NCI-H2171 treated with DMSO at 0.1 percent for 48 hours (cell line): ENCODE data around the gene TAF7L.

Source experiments
- DNase-seq: peaks from one replicate; lab custom pipeline; 2025; lab: John Stamatoyannopoulos, UW

TAF7L gene

GRCh38 chrX:101223226-101223625 is 67.9 kb downstream of the TAF7L start:
- DNase-seq = no peak

- DNase-seq = no peak
These were observed 70.4 kb downstream of the TAF7L start for GRCh38 chrX:101220662-101221260.

DNA sequence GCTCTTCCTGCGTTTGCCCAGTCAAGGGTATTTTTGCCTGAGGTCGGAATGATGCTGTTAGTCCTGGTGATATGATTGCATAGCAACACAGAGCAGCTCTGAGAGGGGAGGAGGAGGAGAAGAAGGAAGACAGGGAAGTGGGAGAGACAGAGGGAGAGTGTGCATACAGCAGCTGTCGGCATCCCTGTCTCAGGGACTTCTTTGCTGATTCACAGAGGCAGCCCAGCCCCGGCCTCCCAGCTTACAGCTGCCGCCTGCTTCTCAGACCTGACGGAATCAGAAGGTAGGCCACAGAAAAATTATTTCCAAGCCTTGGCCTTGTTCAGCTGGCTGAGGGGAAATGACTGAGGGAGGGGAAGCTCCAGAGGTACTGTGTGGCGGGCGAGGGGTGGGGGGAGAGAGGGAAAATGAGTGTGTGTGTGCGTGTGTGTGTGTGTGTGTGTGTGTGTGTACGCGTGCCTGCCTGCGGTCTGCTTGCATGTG is 71.2 kb downstream of the TAF7L start:
- DNase-seq = no peak

DNA sequence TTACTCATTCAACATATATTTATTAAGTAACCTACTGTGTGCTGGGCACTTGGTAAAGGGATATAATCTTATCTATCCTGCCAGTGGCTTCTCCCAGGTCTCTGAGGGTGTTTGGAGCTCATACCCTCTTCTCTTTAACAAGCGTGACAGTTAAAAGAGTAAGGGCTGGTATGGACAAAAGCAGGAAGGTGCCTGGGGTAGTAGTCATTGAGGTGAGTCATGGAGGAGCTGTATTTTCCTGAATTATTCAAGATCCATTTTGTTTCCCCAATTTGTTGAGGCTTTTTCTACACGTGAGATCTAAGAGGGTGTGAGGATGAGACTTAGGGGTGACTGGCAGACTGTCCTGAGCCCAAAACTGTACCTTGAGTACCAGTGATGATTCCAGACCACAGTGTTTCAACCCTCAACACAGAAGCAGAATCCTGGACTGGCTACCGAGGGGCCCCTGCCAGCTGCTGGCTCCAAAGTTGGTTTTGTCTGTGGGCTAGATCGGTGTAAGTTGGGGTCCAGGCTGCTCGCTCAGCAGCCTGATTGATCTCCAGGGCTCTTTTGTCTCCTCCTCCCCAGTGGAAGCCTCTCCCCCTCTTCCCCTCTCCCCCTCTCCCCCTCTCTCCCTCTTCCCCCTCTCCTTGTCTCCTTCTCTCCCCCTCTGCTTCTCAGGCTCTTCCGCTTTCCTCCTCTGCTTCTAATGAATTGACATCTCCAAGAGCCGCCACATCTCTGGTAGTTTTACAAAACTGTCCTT is 71.8 kb downstream of the TAF7L start, which contains the start of gene DRP2:
DRP2 (plus strand) TSS at position 671 of the 748 bp plus-strand sequence. CDS start 11,862 bp downstream, outside the sequence.
- no peak for DNase-seq
